Inferior parietal cortex (tissue), 1 donor: ENCODE data around the gene PTDSS2.

ENCODE experiments used
- DNase-seq: peaks from one replicate; pipeline ENCODE4 v3.0.0-alpha.2; 2016; ENCODE audit errors: extremely low spot score

PTDSS2 gene

GRCh38 chr11:490186-490929 is 40.3 kb downstream of the PTDSS2 start:
- DNase-seq: no peak

GRCh38 chr11:490930-491260 is 40.8 kb downstream of the PTDSS2 start:
- DNase-seq: no peak

- DNase-seq: no peak
Observed at GRCh38 chr11:491358-491757, 41.3 kb downstream of the PTDSS2 start.

GRCh38 chr11:492427-493226 is 42.5 kb downstream of the PTDSS2 start:
- no peak for DNase-seq

- DNase-seq: no peak
Observed at GRCh38 chr11:494761-495536, 44.9 kb downstream of the PTDSS2 start.

- no peak for DNase-seq
Observed at GRCh38 chr11:495537-495931, 45.5 kb downstream of the PTDSS2 start.

GRCh38 chr11:496834-497564 is 46.9 kb downstream of the PTDSS2 start:
- no peak for DNase-seq

- no peak for DNase-seq
Observed at GRCh38 chr11:497565-498296, 47.7 kb downstream of the PTDSS2 start.

- no peak for DNase-seq
Observed at GRCh38 chr11:498297-499181, 48.5 kb downstream of the PTDSS2 start.

- DNase-seq: no peak
Observed at GRCh38 chr11:499201-500076, 49.4 kb downstream of the PTDSS2 start.

- no peak for DNase-seq
Observed at GRCh38 chr11:501001-501682, 51.1 kb downstream of the PTDSS2 start.

GRCh38 chr11:501683-502287 is 51.7 kb downstream of the PTDSS2 start:
- no peak for DNase-seq

- DNase-seq: no peak
Observed at GRCh38 chr11:502288-503178, 52.5 kb downstream of the PTDSS2 start.

GRCh38 chr11:503179-503981 is 53.3 kb downstream of the PTDSS2 start:
- peak; percentile 62 for DNase-seq

GRCh38 chr11:504053-504993 is 54.2 kb downstream of the PTDSS2 start:
- peak; percentile 15 for DNase-seq
